Neural cell (in vitro differentiated cells): ENCODE results near the gene CMPK2. TPM values are rescaled to one million over a fixed set of nuclear protein-coding genes. Genes with fewer than 3 reads are reported as not detected.

Source experiments
- H2AFZ ChIP-seq: fragments of 200-600, 300-800 bp; sonication (generic), shearing (Covaris generic); 2 replicates; pipeline ENCODE4 v1.6.0; 2014; ENCODE audit warnings: low read depth, mild to moderate bottlenecking, antibody characterized with exemption, low read length, moderate library complexity
- H3F3A ChIP-seq: fragments of 200-600 bp; shearing (Covaris generic); 2 replicates; pipeline ENCODE4 v1.6.1; 2016; ENCODE audit warnings: mild to moderate bottlenecking, moderate library complexity, mixed read lengths, antibody characterized with exemption, low read length; ENCODE audit not compliant: insufficient read depth, poor library complexity, severe bottlenecking
- H3K27ac ChIP-seq: fragments of 200-600, 300-800 bp; sonication (generic), shearing (Covaris generic); 2 replicates; pipeline ENCODE4 v1.5.1; 2014; ENCODE audit warnings: mild to moderate bottlenecking, low read length, moderate library complexity
- H3K27me3 ChIP-seq: fragments of 300-800, 200-600 bp; sonication (generic), shearing (Covaris generic); 2 replicates; pipeline ENCODE4 v1.6.0; 2014; ENCODE audit warnings: mild to moderate bottlenecking, low read depth, low read length, moderate library complexity; ENCODE audit not compliant: insufficient read depth
- H3K36me3 ChIP-seq: fragments of 300-800, 200-600 bp; sonication (generic), shearing (Covaris generic); 2 replicates; pipeline ENCODE4 v1.5.1; 2014; ENCODE audit warnings: mild to moderate bottlenecking, antibody characterized with exemption, low read length, moderate library complexity; ENCODE audit not compliant: insufficient read depth
- H3K4me2 ChIP-seq: fragments of 300-800, 200-600 bp; sonication (generic), shearing (Covaris generic); 2 replicates; pipeline ENCODE4 v1.6.0; 2014; ENCODE audit warnings: mild to moderate bottlenecking, low read length
- H3K4me3 ChIP-seq: fragments of 300-800, 200-600 bp; sonication (generic), shearing (Covaris generic); 2 replicates; pipeline ENCODE4 v1.5.1; 2014; ENCODE audit warnings: mild to moderate bottlenecking, low read length, moderate library complexity
- H3K79me2 ChIP-seq: fragments of 200-600 bp; shearing (Covaris generic); replicated peaks from 2 replicates; pipeline ENCODE4 v1.6.0; 2014; ENCODE audit warnings: mild to moderate bottlenecking, low read length, moderate library complexity; ENCODE audit not compliant: insufficient read depth
- H3K9ac ChIP-seq: fragments of 300-800, 200-600 bp; sonication (generic), shearing (Covaris generic); 2 replicates; pipeline ENCODE4 v1.6.1; 2016; ENCODE audit warnings: mild to moderate bottlenecking, low read length, mixed read lengths
- H3K9me2 ChIP-seq: fragments of 200-600 bp; shearing (Covaris generic); 2 replicates; pipeline ENCODE4 v1.6.1; 2016; ENCODE audit warnings: mild to moderate bottlenecking, low read length, mixed read lengths; ENCODE audit not compliant: insufficient read depth
- H3K9me3 ChIP-seq: fragments of 200-600, 300-800 bp; sonication (generic), shearing (Covaris generic); 2 replicates; pipeline ENCODE4 v1.6.1; 2016; ENCODE audit warnings: mild to moderate bottlenecking, mixed run types, low read length, moderate library complexity, mixed read lengths
- H4K20me1 ChIP-seq: fragments of 200-600 bp; shearing (Covaris generic); 2 replicates; pipeline ENCODE4 v1.6.1; 2016; ENCODE audit warnings: mild to moderate bottlenecking, mixed run types; ENCODE audit not compliant: insufficient read depth
- EP300 ChIP-seq: fragments of 450-650 bp; conservative IDR thresholded peaks from 2 replicates; pipeline ENCODE4 v1.6.1; 2014; ENCODE audit warnings: antibody characterized with exemption, mild to moderate bottlenecking, moderate library complexity; ENCODE audit not compliant: poor library complexity, severe bottlenecking
- EZH2 ChIP-seq: fragments of 200-600, 300-800 bp; shearing (Covaris generic), sonication (generic); IDR thresholded peaks from 2 replicates; pipeline ENCODE4 v1.6.1; 2014; ENCODE audit warnings: antibody characterized with exemption, low read length, borderline replicate concordance, mild to moderate bottlenecking; ENCODE audit not compliant: insufficient read depth, poor library complexity, severe bottlenecking
- MXI1 ChIP-seq: fragments of 450-650 bp; conservative IDR thresholded peaks from 2 replicates; pipeline ENCODE4 v1.6.1; 2014; ENCODE audit warnings: antibody characterized with exemption, mild to moderate bottlenecking; ENCODE audit not compliant: poor library complexity, severe bottlenecking
- POLR2AphosphoS5 ChIP-seq: IDR thresholded peaks from 2 replicates; pipeline ENCODE4 v1.6.1; 2012
- RAD21 ChIP-seq: fragments of 450-650 bp; conservative IDR thresholded peaks from 2 replicates; pipeline ENCODE4 v1.6.1; 2014; ENCODE audit warnings: antibody characterized with exemption, mild to moderate bottlenecking, moderate library complexity
- SMC3 ChIP-seq: fragments of 450-650 bp; conservative IDR thresholded peaks from 2 replicates; pipeline ENCODE4 v1.6.1; 2014; ENCODE audit warnings: antibody characterized with exemption, mild to moderate bottlenecking, moderate library complexity; ENCODE audit not compliant: poor library complexity
- TAF1 ChIP-seq: IDR thresholded peaks from 2 replicates; pipeline ENCODE4 v1.6.1; 2012; ENCODE audit warnings: low read depth
- polyA plus RNA-seq: library from polyadenylated mRNA; depleted of rRNA; stranded (reverse); fragments of >200 nt; gene quantifications from 2 replicates; pipeline ENCODE4 v1.2.3, GENCODE V29; 2014
- TF ChIP-seq, protein P1 (sequence below): IDR thresholded peaks from 2 replicates; pipeline ENCODE4 v1.6.1; 2012; ENCODE audit warnings: borderline replicate concordance
- TF ChIP-seq, protein P2 (sequence below): fragments of 450-650 bp; IDR thresholded peaks from 2 replicates; pipeline ENCODE4 v1.5.1; 2014; ENCODE audit warnings: antibody characterized with exemption, mild to moderate bottlenecking, moderate library complexity; ENCODE audit not compliant: poor library complexity, severe bottlenecking

Gene CMPK2
- polyA plus RNA-seq, 1 donor from 2014 or later: 6.5 TPM

DNA sequence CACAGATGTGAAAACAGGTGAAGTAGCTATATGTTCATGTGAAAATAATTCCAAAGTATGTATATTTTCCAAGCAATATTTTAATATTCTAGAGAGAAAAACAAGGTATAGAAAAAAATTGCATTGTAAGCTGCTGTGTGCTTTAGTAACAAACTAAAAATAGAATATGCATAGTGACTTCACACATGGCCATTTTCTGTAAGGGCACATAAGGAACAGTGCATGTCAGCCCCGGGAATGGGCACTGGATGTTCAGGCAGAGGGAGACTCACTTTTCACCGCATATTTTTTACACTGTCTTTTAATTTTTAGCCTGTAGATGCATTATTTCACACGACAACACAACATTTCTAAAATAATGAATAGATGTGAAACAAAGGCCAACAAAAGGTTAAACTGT, 46.0 kb downstream of the CMPK2 start:
- Histone ChIP-seq H4K20me1 (no peaks in the 10 kb centered on the region), H3K27ac (no peak overlapping the region)

GRCh38 chr2:6818012-6818411, 47.7 kb downstream of the CMPK2 start:
- H3K4me3 ChIP-seq: no peak overlapping the region
- no peaks in the 10 kb centered on the region for H3F3A ChIP-seq
- H3K27me3 ChIP-seq: no peaks in the 10 kb centered on the region
- H3K9me3 ChIP-seq: no peaks in the 10 kb centered on the region
- H2AFZ ChIP-seq: no peak overlapping the region
- no peaks in the 10 kb centered on the region for H3K9me2 ChIP-seq
- H3K9ac ChIP-seq: no peak overlapping the region
- H3K36me3 ChIP-seq: no peaks in the 10 kb centered on the region
- no peak overlapping the region for H3K4me2 ChIP-seq
- H3K27ac ChIP-seq: no peak overlapping the region
- H3K79me2 ChIP-seq: no peaks in the 10 kb centered on the region
- no peaks in the 10 kb centered on the region for H4K20me1 ChIP-seq
- TF ChIP-seq RAD21: no peak
- no peak for TF ChIP-seq TAF1
- TF ChIP-seq EZH2: no peak
- no peak for TF ChIP-seq EP300
- no peak for TF ChIP-seq SMC3
- TF ChIP-seq, protein P1, sequence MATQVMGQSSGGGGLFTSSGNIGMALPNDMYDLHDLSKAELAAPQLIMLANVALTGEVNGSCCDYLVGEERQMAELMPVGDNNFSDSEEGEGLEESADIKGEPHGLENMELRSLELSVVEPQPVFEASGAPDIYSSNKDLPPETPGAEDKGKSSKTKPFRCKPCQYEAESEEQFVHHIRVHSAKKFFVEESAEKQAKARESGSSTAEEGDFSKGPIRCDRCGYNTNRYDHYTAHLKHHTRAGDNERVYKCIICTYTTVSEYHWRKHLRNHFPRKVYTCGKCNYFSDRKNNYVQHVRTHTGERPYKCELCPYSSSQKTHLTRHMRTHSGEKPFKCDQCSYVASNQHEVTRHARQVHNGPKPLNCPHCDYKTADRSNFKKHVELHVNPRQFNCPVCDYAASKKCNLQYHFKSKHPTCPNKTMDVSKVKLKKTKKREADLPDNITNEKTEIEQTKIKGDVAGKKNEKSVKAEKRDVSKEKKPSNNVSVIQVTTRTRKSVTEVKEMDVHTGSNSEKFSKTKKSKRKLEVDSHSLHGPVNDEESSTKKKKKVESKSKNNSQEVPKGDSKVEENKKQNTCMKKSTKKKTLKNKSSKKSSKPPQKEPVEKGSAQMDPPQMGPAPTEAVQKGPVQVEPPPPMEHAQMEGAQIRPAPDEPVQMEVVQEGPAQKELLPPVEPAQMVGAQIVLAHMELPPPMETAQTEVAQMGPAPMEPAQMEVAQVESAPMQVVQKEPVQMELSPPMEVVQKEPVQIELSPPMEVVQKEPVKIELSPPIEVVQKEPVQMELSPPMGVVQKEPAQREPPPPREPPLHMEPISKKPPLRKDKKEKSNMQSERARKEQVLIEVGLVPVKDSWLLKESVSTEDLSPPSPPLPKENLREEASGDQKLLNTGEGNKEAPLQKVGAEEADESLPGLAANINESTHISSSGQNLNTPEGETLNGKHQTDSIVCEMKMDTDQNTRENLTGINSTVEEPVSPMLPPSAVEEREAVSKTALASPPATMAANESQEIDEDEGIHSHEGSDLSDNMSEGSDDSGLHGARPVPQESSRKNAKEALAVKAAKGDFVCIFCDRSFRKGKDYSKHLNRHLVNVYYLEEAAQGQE: no peak
- no peak for TF ChIP-seq POLR2AphosphoS5
- TF ChIP-seq MXI1: no peak
- TF ChIP-seq, protein P2, sequence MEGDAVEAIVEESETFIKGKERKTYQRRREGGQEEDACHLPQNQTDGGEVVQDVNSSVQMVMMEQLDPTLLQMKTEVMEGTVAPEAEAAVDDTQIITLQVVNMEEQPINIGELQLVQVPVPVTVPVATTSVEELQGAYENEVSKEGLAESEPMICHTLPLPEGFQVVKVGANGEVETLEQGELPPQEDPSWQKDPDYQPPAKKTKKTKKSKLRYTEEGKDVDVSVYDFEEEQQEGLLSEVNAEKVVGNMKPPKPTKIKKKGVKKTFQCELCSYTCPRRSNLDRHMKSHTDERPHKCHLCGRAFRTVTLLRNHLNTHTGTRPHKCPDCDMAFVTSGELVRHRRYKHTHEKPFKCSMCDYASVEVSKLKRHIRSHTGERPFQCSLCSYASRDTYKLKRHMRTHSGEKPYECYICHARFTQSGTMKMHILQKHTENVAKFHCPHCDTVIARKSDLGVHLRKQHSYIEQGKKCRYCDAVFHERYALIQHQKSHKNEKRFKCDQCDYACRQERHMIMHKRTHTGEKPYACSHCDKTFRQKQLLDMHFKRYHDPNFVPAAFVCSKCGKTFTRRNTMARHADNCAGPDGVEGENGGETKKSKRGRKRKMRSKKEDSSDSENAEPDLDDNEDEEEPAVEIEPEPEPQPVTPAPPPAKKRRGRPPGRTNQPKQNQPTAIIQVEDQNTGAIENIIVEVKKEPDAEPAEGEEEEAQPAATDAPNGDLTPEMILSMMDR: no peak

More for the DNA sequence above, 46.0 kb downstream of the CMPK2 start:
- no peaks in the 10 kb centered on the region for H3F3A ChIP-seq
- H2AFZ ChIP-seq: no peak overlapping the region
- no peaks in the 10 kb centered on the region for H3K36me3 ChIP-seq
- no peaks in the 10 kb centered on the region for H3K27me3 ChIP-seq
- H3K9me3 ChIP-seq: no peaks in the 10 kb centered on the region
- no peak overlapping the region for H3K9ac ChIP-seq
- TF ChIP-seq RAD21 (no peak), EZH2 (no peak), TAF1 (no peak), EP300 (no peak), POLR2AphosphoS5 (no peak), MXI1 (no peak), SMC3 (no peak)
- TF ChIP-seq, protein P2: no peak
- TF ChIP-seq, protein P1: no peak
- no peaks in the 10 kb centered on the region for H3K79me2 ChIP-seq
- H3K4me2 ChIP-seq: no peak overlapping the region
- no peak overlapping the region for H3K4me3 ChIP-seq
- H3K9me2 ChIP-seq: no peaks in the 10 kb centered on the region
